Astrocyte of the spinal cord (primary cell): Measurements from ENCODE around the gene CP.

ENCODE experiments used
- DNase-seq: peaks from one replicate; pipeline ENCODE4 v3.0.0; 2011; ENCODE audit warnings: low read depth, low spot score
- H3K4me3 ChIP-seq: 2 replicates; pipeline ENCODE4 v1.5.1; 2011; ENCODE audit warnings: low read depth, mild to moderate bottlenecking, low read length, moderate library complexity
- CTCF ChIP-seq: IDR thresholded peaks from 2 replicates; pipeline ENCODE4 v1.5.1; 2012; ENCODE audit warnings: low read depth, mild to moderate bottlenecking, low read length, inconsistent platforms
- in situ Hi-C: cut with HindIII; loops from 2 replicates; pipeline ENCODE4 v1.10.0; 2017; ENCODE audit warnings: low sequenced_read_pairs

Gene CP

GRCh38 chr3:149221783-149222517 is at the start of gene CP:
Gene CP (minus strand): TSS chr3:149221829. CDS start chr3:149221792, 37 bp downstream.
- no peak for TF ChIP-seq CTCF
- no peak within 1 kb of the TSS for H3K4me3 ChIP-seq
- DNase-seq: no peak
- in situ Hi-C loops: no loop called here

DNA sequence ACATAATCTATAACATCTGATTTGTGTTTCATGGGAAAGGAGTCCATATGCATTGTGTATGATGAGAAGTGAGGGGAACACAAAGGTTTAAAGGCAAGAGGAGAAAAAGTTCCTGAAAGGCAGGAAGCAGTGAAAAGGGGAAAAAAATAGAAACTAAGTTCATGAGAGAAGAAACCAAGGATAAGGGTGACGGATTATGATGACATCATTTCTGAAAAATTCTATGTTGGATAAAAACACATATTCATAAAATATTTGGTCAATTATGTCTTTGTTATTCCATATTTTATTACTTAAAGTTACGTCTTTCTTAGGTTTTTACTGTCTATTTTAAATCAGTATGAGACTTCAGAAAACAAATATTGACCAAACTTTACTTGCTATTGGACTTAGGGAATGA is 48.6 kb upstream of the CP start:
- TF ChIP-seq CTCF: no peak
- in situ Hi-C loops: no loop called here
- DNase-seq: no peak
- no peak overlapping the region for H3K4me3 ChIP-seq

GRCh38 chr3:149269687-149270086 is 48.1 kb upstream of the CP start:
- no peak for DNase-seq
- TF ChIP-seq CTCF: no peak
- in situ Hi-C loops: no loop called here
- H3K4me3 ChIP-seq: no peak overlapping the region

- no peak for TF ChIP-seq CTCF
- DNase-seq: no peak
- in situ Hi-C loops: no loop called here
- no peak overlapping the region for H3K4me3 ChIP-seq
Measured at GRCh38 chr3:149267565-149267964, 45.9 kb upstream of the CP start.

GRCh38 chr3:149266736-149267135 is 45.1 kb upstream of the CP start:
- TF ChIP-seq CTCF: no peak
- no peak for DNase-seq
- H3K4me3 ChIP-seq: no peak overlapping the region
- in situ Hi-C loops: no loop called here

- in situ Hi-C loops: no loop called here
- no peak for DNase-seq
- H3K4me3 ChIP-seq: no peak overlapping the region
- no peak for TF ChIP-seq CTCF
Measured at GRCh38 chr3:149263856-149264255, 42.2 kb upstream of the CP start.
